Endometrial microvascular endothelial cells (primary cell): Measurements from ENCODE around the gene TULP1. TPM values are rescaled to one million over a fixed set of nuclear protein-coding genes. Genes with fewer than 3 reads are reported as not detected.

Experiments
- in situ Hi-C: cut with HindIII; loops from 2 replicates; pipeline ENCODE4 v1.10.0; 2017; ENCODE audit warnings: low sequenced_read_pairs, low pct_unique_long_range_greater_than_20kb; ENCODE audit errors: inconsistent ontology term
- total RNA-seq: library from RNA; depleted of rRNA; stranded (reverse); fragments of >200 nt; gene quantifications from one replicate; pipeline ENCODE4 v1.2.3, GENCODE V29; 2015; ENCODE audit errors: inconsistent ontology term

TULP1 gene
- total RNA-seq, 1 donor from 2014 or later, result not detected

DNA sequence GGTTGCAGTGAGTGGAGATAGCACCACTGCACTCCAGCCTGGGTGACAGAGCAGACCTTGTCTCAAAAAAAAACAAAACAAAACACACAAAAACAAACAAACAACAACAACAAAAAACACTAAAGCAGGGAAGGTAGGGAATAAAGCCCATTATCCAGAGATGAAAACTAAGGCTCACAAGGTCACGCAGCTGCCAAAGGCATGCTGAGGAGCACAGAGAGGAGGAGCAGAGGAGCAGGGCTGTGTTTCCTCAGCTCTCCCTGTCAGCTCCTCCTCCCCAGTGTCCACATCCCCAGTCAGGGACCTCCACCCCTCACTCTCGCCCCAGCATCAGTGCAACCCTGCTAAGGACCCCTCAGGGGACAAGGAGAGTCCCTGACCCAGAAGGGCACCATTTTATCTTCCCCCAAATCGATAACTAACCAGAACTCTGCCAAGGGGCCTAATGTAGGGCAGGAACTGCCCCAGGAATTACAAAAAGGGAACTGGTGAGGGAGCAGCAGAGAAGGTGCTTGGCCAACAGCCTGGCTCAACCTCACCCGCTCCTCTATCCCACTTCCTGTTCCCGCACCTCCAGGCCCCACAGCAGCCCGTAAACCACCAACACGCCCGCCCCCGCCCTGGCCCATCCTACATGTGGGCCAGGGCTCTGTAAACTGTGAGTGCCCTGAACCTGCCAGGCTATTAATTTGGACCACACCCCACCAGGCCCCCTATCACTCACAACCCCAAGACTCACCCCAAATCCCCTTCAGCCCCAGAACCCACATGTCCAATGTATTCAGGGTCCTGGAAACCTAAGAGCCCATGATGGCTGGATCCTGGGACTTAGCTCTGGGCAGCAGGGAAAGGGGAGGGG, 24.8 kb downstream of the TULP1 start:
- in situ Hi-C loops, result no loop called here

GRCh38 chr6:35486005-35486925, 26.4 kb downstream of the TULP1 start:
- in situ Hi-C loops, result no loop called here

DNA sequence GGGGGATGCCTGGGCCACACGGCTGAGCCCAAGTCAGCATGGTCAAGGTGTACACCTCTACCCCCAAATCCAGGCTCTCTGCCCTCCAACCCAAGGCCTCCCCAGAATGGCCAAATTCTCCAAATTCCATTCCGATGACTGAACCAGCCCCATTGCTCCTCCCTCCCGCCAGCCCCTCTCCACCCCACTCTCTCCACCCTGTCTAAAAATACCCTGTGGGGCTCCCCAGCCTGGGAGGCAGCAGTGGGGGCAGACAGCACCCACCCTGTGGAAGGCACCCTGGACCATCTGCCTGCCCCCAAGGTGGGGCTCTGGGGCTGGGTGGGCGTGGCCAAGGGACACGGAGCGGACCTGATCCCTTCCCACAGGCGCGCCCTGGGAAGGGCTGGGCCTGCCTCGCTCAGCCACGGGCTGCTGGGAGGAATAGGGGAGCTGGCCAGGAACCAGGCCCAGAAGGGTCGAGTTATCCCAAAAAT, 27.3 kb downstream of the TULP1 start:
- in situ Hi-C loops, result no loop called here

GRCh38 chr6:35484921-35485392, 27.7 kb downstream of the TULP1 start:
- in situ Hi-C loops, result no loop called here

- in situ Hi-C loops, result no loop called here
Measured at GRCh38 chr6:35483893-35484645, 28.6 kb downstream of the TULP1 start.

- in situ Hi-C loops, result no loop called here
Measured at GRCh38 chr6:35483490-35483889, 29.2 kb downstream of the TULP1 start.

GRCh38 chr6:35483062-35483461, 29.6 kb downstream of the TULP1 start:
- in situ Hi-C loops, result no loop called here

- in situ Hi-C loops, result no loop called here
Measured at GRCh38 chr6:35481226-35481625, 31.5 kb downstream of the TULP1 start.

- in situ Hi-C loops, result no loop called here
Measured at GRCh38 chr6:35480176-35480575, 32.5 kb downstream of the TULP1 start.

GRCh38 chr6:35478259-35478658, 34.4 kb downstream of the TULP1 start:
- in situ Hi-C loops, result no loop called here

- in situ Hi-C loops, result no loop called here
Measured at GRCh38 chr6:35477551-35478179, 35.0 kb downstream of the TULP1 start.

GRCh38 chr6:35477028-35477427, 35.7 kb downstream of the TULP1 start:
- in situ Hi-C loops, result no loop called here

DNA sequence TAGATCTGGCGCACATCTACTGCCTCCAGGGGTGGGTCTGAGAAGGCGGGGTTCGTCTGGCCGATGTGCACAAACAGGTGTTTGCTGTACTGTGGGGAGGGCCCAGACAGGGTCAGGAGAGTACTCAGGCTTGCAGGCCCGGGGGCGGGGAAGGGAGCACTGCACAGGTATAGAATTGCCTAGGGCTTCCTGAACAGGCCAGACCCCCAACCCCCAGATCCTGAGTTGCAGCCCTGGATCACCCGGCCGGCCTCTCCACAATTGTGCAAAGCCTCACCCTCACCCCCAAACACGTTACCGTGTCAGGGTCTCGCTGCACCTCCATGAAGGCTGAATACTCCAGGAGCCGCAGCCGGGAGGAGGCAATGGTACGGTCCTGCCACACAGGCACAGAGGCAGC, 36.7 kb downstream of the TULP1 start:
- in situ Hi-C loops, result no loop called here

GRCh38 chr6:35475573-35475972, 37.1 kb downstream of the TULP1 start:
- in situ Hi-C loops, result no loop called here

GRCh38 chr6:35474942-35475570, 37.6 kb downstream of the TULP1 start:
- in situ Hi-C loops, result no loop called here

DNA sequence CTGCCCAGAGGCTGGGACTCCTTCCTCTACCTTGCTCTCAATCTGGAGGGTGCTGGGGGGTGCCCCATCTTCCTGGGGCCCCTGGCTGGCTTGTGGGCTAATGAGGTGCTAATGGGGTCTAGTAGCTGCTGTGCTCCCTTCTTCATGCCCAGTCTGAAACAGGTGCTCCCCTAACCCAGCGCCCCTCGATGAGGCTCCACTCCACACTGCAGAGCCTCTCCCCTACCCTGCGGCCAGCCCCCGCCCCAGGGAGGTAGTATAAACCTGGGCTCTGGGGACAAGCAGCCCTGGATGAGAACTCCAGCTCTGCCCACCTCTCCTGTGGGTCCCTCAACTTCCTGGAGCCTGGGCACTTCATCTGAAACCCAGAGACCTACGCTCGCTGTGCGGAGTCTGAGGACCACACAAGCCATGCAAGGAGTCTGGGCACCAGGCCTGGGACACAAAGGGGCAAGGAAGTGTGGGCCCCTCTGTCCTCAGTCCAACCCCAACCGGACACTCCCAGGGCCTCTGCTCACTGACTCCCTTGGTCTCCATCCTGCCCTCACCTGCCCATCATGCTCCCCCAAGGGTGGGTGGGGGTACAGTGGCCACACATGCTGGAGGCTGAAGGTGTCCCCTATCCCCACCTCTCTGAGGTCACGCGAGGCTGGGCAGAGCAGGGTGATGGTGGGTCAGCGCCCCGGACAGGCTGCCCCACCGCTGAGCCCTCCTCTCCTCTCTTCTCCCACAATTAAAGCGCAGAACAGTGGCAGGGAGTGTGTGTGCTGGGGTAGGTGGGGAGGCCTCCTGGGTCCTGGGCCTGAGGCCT, 38.4 kb downstream of the TULP1 start:
- in situ Hi-C loops, result no loop called here

DNA sequence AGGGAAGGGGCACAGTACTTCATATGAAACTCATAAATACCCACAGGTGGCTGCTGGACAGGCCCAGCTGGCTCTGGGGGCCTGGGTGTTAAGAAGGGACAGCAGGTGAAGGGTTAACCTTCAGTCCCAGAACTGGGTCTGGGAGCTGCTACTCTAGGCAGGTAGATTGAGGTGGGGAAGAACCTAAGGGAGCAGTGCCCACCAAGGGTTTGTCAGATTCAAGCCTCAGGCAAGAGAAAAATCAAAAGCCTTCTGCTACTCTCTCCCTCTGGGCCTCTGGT, 38.9 kb downstream of the TULP1 start:
- in situ Hi-C loops, result no loop called here
